ENCODE results near the gene SLC66A1.
"Not testable (repeated sequence)": the region's sequence is repeated elsewhere in the genome, so short reads cannot be mapped to it uniquely, and the experiment has no call there.

SLC66A1 gene, protein sequence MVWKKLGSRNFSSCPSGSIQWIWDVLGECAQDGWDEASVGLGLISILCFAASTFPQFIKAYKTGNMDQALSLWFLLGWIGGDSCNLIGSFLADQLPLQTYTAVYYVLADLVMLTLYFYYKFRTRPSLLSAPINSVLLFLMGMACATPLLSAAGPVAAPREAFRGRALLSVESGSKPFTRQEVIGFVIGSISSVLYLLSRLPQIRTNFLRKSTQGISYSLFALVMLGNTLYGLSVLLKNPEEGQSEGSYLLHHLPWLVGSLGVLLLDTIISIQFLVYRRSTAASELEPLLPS

DNA sequence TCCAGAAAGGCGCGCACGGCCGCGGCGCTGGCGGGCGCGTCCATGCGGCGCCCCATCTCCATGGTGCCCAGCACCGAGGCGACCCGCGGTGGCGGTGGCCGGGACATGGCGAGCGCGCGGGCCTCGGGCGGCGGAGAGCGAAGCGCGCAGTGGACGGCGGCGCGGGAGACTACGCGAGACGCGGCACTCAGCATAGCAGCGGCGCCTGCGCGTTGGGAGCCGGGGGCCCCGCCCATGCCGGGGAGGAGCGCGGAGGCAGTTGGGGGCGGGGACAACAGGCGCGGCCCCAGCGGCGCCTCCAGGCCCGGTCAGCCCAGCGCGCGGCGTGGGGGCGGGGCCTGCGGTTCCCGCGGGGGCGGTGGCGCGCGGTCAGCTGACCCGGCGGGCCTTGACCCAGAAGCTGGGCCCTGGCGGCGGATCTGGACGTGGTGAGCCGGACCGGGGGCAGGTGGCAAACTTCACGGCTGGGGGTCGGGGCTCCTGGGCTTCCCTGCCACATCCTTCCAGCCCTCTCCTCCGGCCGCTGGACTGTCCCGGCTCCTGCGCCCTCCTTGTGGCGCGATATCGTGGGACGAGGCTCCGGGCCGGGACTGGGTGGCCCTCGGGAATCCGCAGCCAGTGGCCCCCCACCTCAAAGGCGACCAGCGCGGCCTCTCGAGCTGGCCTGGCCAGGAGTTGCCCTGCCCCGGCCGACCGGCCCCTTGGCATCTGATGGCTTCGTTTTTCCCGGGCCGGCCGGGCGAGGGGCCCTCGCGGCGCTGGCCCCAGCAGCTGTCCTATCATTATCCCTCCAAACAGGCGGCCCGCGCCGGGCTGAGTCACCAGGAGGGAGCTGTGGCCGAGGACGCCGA lies at the start of gene SLC66A1, which contains the start of gene AKR7A2:
SLC66A1 (plus strand) TSS at position 396 of the 851 bp plus-strand sequence. CDS start 5,352 bp downstream, outside the sequence.
AKR7A2 (minus strand) TSS at position 214 of the 851 bp plus-strand sequence; CDS start at position 194, 20 bp downstream.
- peak; percentile 90 for DNase-seq

DNA sequence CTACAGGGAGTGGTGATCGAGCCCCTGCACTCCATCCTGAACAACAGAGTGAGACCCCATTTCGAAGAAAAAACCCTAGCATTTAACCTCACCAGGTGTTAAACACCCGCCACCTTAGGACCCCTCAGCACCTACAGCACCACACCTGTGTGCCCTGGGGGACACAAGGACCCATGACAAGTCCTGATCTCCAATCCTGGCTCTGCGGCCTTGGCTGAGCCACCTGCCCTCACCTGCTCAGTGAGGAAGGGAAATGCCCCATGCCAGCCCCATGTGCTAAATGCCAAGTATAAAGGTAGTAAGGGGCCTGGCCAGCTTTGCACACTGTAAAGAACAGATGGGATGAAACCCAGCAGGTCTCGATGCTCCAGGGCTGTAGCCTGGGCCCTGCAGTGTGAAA lies 49.4 kb upstream of the SLC66A1 start:
- DNase-seq, result no peak

GRCh38 chr1:19268445-19268844 lies 43.7 kb upstream of the SLC66A1 start:
- DNase-seq, result no peak

DNA sequence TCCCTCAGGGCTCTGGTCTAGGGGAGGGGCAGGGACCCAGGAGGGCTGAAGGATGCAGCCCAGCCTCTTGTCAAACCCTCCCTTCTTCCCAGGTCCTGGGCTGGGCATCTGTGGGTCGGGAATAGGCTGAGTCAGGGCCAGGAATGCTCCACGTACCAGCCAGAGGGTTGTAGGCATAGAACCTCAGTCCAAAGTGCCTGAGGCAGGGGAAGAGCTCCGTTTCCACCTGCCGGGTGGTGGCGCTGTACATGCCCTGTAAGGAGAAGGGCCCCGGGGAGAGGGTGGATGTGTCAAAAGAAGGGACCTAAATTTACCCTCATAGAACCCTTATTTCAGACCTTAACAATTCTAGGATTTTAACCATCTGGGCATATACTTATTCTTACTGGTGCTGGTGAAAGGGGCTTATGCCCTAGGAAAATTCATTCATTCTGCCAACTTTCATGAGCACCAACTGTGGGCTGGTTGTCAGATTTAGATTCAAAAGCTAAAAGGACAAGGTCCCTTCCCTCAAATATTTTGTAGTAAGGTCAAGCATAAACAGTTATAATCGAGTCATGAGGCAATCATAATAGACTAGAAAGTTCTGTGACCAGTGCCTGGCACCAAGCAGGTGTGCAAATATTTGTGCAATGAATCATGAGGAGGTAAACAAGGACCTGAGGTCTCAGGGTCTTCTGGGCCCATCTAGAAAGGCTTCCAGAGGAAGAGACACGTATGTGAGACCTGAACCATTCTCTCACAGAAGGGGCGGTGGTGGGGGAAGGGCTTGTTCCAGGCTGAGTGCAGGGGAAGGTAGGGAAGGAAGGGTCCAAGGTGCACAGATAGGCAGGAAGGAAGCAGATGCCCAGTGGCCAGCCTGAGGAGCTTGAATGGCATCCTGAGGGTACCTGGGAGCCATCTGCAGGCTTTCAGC lies 42.4 kb upstream of the SLC66A1 start:
- DNase-seq, result not testable (repeated sequence)

DNA sequence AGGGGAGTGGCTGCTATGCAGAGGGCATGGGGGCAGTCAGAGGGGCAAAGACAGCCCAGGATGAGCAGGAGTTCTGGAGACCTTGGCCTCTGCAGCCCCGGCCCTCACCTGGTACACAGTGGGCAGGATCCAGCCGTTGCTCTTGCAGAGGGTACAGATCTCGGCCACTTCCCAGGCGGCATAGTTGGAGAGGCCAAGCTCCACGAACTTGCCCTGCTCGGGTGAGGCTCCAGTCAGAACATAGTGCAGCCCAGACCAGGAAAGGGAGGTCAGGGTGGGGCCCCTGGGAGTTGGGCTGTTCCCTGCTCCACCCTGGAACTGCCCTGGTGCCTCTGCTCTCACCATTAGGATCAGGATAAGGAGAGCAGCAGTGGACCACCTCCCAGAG lies 41.8 kb upstream of the SLC66A1 start:
- DNase-seq, result not testable (repeated sequence)

- DNase-seq, result no peak
Observed at GRCh38 chr1:19272064-19272463, 40.1 kb upstream of the SLC66A1 start.

DNA sequence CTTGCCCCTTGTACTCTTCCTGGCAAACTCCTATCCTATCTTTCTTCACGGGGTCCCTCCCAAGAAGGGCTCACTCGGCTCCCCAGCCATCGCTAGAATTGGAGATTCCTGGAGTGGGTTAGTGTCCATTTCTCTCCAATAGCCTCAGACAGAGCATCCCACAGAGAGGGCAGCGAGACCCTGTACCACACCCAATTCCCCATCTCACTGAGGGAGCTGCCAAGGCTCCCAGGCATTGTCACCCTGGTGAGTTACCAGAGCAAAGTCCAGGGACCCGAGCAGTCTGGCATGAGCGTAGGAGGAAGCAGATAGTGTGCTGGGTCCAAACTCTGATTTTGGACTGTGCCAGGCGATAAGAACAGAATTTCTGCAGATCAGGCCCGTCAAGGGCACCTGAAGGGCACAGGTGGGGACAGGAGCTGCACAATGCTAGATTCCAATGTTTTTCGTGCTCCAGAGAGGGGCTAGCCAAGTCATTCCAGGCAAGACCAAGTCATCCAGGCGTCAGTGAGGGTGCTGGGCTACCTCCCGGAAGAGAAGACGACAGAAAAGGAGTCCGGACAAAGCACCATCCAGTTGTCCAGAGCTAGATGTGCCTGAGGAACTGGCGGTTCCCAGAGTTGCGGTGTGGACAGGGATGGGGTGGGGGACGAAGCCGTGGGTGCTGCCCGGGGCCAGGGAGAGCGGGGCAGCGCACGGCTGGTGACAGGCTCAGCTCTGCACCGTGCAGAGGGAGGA lies 38.9 kb upstream of the SLC66A1 start:
- DNase-seq, result no peak

DNA sequence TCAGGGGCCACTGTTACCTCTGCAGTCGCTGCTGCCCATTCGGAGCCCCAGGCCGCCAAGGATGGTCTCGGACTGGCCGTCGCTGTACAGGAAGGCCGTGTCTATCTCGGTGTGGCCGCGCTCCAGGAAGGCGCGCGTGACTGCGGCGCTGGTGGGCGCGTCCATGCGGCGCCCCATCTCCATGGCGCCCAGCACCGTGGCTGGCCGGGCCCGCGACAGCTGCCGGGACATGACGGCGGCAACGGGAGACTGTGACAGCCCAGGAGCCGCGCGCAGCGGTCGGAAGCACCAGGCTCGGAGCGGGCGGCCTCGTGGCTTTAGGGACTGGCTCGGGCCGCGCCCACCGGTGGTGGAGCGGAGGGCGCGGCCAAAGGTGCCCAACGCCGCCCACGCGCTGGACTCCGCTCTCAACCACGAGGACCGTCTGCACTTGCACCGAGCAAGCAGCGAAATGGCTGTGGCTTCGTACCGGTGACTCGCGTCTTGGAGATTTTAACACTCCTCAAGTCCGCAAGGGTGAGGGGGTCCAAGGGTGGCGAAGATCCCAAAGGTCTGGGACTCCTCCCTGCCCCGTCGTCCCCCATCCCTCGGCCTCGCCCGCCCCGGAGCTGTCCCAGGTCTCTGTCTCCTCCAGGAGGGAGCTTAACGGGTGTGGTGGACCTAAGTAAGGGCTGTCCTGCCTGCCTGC lies 38.1 kb upstream of the SLC66A1 start:
- DNase-seq, result not testable (repeated sequence)

DNA sequence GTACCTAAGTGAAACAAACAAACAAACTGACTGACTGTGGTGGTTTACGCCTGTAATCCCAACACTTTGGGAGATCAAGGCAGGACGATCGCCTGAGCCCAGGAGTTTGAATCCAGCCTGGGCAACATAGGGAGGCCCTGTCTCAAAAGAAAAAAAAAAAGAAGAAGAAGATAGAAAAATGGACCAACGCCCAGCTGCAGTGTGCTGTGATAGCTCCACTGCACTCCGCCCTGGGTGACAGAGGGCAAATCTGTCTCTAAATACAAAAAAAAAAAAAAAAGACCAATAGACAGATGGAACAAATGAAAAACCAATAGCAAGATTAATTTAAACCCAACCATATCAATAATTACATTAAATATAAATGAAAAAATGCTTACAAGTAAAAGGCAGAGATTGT lies 37.5 kb upstream of the SLC66A1 start:
- no peak for DNase-seq

GRCh38 chr1:19283891-19284290 lies 28.2 kb upstream of the SLC66A1 start:
- no peak for DNase-seq

GRCh38 chr1:19284881-19285280 lies 27.2 kb upstream of the SLC66A1 start:
- no peak for DNase-seq

DNA sequence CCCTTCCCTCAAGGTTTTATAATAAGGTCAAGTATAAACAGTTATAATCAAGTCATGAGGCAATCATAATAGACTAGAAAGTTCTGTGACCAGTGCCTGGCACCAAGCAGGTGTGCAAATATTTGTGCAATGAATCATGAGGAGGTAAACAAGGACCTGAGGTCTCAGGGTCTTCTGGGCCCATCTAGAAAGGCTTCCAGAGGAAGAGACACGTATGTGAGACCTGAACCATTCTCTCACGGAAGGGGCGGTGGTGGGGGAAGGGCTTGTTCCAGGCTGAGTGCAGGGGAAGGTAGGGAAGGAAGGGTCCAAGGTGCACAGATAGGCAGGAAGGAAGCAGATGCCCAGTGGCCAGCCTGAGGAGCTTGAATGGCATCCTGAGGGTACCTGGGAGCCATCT lies 26.8 kb upstream of the SLC66A1 start:
- DNase-seq, result not testable (repeated sequence)

GRCh38 chr1:19285807-19286206 lies 26.3 kb upstream of the SLC66A1 start:
- not testable (repeated sequence) for DNase-seq

DNA sequence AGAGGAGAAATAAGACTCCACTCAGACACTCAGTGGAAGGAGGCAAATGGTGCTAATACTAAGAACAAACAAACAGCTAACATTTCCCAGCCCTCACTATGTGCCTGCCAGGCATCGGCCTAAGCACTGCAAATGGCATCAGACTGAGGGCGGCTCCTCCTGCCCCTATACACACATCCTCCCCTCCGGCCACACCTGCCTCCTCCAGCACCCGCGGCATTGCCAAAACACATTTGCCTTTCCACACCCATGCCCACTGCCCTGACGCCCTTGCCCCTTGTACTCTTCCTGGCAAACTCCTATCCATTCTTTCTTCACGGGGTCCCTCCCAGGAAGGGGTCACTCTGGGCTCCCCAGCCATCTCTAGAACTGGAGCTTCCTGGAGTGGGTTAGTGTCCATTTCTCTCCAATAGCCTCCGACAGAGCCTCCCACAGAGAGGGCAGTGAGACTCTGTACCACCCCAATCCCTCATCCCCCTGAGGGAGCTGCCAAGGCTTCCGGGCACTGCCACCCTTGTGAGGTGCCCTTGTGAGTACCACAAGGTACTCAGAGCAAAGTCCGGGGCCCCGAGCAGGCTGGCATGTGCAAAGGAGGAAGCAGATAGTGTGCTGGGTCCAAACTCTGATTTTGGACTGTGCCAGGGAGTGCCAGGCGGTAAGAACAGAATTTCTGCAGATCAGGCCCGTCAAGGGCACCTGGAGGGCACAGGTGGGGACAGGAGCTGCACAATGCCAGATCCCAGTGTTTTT lies 24.5 kb upstream of the SLC66A1 start:
- no peak for DNase-seq

DNA sequence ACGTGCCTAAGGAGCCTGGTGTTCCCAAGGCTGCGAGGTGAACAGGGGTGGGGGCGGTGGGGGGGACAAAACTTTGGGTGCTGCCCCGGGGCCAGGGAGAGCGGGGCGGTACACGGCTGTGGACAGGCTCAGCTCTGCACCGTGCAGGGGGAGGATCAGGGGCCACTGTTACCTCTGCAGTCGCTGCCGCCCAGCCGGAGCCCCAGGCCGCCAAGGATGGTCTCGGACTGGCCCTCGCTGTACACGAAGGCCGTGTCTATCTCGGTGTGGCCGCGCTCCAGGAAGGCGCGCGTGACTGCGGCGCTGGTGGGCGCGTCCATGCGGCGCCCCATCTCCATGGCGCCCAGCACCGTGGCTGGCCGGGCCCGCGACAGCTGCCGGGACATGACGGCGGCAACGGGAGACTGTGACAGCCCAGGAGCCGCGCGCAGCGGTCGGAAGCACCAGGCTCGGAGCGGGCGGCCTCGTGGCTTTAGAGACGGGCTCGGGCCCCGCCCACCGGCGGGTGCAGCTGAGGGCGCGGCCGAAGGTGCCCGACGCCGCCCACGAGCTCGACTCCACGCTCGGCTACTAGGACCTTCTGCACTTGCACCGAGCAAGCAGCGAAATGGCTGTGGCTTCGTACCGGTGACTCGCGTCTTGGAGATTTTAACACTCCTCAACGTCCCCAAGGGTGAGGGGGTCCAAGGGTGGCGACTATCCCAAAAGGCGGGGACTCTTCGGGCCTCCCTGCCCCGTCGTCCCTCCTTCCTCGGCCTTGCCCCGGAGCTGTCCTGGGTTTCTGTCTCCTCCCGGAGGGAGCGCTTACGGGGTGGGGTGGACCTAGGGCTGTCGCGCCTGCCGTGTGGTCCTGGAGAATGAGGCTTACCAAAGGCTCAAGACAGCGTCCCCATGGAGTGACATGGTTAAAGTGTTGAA lies 23.5 kb upstream of the SLC66A1 start, which contains the start of gene AKR7A3:
AKR7A3 (minus strand) TSS at position 447 of the 918 bp plus-strand sequence; CDS start at position 386, 61 bp downstream.
- DNase-seq, result not testable (repeated sequence)

GRCh38 chr1:19289244-19289643 lies 22.9 kb upstream of the SLC66A1 start:
- DNase-seq, result no peak

DNA sequence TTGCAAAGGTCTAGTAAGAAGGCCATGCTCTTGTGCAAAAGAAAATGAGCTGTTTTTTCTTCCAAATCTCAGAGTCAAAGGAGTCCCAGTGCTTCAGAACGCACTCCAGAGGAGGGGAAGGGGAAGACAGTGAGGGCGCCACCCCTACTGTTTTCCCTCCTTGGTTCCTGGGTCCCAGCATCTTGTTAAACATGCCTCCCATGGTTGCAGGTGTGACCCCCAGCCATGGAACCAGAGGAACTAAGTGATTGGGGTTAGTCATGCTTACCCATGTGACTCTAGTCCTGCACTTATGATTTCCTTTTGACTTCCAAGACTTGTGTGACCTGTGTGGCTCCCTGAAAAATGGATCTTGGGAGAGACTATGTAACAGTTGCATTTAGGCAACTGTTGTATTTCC lies 17.5 kb upstream of the SLC66A1 start:
- DNase-seq, result no peak

- DNase-seq, result no peak
Observed at GRCh38 chr1:19300211-19300610, 11.9 kb upstream of the SLC66A1 start.

GRCh38 chr1:19304081-19304480 lies 8.0 kb upstream of the SLC66A1 start:
- not testable (repeated sequence) for DNase-seq
